T-helper 9 cell (primary cell): ENCODE measurements around the gene ABCA7.
"Not testable (repeated sequence)": the region's sequence is repeated elsewhere in the genome, so short reads cannot be mapped to it uniquely, and the experiment has no call there.

Source experiments
- DNase-seq: peaks from one replicate; pipeline ENCODE4 v3.0.0-alpha.2; 2020

ABCA7 gene

DNA sequence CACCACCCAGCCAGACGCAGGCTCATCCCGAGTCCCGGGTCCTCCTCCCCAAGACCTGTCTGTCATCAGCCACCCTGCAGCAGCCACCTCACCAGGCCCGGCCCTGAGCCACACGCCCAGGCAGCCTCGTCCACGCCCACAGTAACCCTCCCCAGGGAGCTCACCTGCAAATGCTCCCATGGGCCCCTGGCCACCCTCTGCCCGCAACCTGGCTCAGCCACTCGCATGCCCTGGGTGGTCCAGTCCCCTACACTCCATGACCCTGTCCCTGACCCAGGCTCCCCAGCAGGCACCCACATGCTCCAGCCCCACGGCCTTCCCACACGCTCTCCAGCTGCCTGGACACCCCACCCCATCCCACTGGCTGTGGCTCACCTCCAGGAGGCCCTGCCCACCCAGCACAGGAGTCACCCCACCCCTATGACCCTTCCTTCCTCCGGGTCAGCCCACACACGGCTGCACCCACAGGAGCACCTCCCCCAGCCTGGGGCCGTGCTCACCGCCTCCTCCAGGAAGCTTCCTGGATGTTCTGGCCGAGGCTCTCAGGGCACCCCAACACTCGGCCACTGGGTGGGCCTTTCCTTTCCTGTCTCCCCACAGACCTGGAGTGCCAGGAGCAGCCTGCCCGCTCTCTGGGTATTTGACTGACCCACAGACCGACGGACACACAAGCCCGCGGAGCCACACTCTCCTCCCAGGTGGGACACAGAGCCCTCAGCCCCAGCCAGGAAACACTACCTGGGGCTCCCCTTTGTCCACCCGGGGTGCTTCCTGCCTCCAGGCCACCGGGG is 22.6 kb upstream of the ABCA7 start:
- DNase-seq = no peak

GRCh38 chr19:1017906-1018305 is 22.0 kb upstream of the ABCA7 start:
- DNase-seq = no peak

- no peak for DNase-seq
Measured at GRCh38 chr19:1018393-1018792, 21.5 kb upstream of the ABCA7 start.

DNA sequence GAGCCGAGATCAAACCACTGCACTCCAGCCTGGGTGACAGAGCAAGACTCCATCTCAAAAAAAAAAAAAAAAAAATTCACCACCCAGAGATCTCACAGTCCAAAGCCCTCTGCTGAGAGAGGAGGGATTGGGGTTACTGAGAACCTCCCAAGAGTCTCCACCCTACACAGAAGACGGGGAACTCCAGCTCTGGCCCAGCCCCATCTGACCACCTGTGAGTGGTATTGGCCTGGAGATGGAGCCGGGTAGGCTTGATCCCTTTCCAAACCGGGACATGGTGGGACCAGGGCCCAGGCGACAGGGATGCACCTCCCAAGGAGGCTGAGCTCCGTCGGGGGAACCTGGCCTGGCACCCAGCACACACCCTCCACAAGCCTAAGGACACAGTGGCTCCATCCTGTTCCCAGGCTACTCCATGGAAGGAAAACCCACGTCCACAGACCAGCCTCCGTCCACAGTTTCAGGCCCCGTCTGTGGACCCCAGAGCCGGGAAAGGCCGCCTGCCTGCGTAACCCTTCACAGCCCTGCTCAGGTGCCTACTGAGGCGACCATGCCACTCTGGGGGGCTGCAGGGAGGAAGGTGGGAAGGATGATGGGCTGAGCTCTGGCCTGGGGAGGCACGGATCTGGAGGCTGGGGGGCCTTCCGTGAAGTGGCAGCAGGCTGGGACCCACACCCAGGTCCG is 20.8 kb upstream of the ABCA7 start:
- no peak for DNase-seq

DNA sequence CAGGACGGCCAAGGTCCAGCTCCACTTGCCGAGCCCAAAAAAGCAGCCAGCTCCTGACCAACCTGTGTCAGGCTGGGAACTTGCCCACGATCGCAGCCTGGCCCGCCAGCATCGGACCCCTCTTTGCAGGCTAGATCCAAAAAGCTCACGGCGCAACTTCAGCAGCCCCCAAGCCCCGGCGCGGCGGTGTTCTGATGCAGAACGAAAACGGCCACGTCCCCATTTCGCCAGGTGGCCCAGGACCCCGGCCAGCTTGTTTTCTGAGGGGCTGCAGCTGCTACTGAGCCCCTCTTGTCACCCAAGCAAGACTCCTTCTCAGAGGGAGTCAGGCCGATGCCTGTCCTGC is 20.3 kb upstream of the ABCA7 start:
- no peak for DNase-seq

GRCh38 chr19:1019980-1020867 is 19.7 kb upstream of the ABCA7 start:
- peak; percentile 34 for DNase-seq

- peak; percentile 97 for DNase-seq
Measured at GRCh38 chr19:1020868-1021425, 19.0 kb upstream of the ABCA7 start, which contains the start of gene TMEM259. Gene TMEM259, minus strand, starts transcription at chr19:1021123. Its CDS starts 127 bp downstream, at chr19:1020996.

- DNase-seq = not testable (repeated sequence)
Measured at GRCh38 chr19:1023883-1024188, 16.1 kb upstream of the ABCA7 start.

GRCh38 chr19:1025080-1025479 is 14.8 kb upstream of the ABCA7 start:
- DNase-seq = not testable (repeated sequence)

- peak; percentile 55 for DNase-seq
Measured at GRCh38 chr19:1025960-1026782, 13.7 kb upstream of the ABCA7 start, which contains the start of gene CNN2. Gene CNN2, plus strand, starts transcription at chr19:1026608. Its CDS starts 54 bp downstream, at chr19:1026662.

DNA sequence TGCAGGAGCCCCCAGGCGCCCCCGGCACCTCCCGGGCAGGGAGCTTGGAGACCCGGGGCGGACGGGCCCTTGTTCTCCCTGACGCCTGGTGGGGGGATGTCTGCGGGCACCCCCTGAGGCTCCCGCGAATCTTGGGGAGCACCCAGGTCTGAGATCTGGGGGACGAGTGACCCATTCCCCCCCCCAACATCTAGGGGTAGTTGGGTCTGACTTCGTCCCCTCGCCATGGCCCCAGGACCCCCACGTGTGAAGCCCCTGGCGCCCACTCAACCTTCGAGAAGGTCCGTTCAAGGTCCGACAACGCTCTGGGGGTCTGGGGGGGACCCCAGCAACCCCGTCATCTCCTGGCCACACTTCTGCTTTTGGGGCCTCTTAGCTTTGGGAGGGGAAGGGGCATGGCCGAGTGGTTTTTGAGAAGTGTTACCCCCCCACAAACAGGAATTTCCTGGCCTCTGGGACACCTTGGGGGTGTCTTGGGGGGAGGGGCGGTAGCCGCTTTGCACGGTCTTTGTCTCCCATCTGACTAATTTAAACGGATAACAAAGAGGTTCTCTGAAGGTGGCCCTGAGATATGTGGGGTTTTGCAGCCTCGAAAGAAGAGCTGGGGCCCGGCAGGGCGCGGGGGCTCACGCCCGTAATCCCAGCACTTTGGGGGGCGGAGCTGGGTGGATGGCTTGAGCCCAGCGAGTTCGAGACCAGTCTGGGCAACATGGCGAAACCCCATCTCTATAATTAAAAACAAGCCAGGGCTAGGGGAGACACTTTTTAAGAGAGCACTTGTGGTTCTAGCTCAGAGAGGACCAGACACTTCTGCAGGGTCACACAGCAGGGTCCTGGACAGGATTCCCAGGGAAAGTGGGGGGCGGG is 12.9 kb upstream of the ABCA7 start:
- DNase-seq = no peak

GRCh38 chr19:1027650-1028061 is 12.3 kb upstream of the ABCA7 start:
- DNase-seq = no peak

GRCh38 chr19:1028062-1028926 is 11.6 kb upstream of the ABCA7 start:
- peak; percentile 56 for DNase-seq

DNA sequence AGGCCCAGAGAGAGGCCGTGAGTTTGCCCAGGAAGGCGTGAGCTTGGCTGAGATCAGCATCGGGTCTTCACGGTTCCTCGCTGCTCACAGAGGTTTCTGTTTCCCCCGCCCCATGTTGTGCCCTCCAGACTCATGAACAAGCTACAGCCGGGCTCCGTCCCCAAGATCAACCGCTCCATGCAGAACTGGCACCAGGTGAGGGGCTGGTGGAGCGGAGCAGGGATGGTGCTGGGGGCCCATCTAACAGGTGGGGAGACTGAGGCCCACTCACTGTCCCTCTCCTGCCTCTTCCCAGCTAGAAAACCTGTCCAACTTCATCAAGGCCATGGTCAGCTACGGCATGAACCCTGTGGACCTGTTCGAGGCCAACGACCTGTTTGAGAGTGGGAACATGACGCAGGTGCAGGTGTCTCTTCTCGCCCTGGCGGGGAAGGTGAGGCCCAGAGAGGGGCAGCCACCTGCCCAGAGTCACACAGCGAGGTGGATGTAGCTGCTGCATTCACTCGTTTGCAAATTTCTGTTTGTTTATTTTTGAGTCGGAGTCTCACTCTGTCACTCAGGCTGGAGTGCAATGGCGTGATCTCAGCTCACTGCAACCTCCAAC is 7.5 kb upstream of the ABCA7 start:
- DNase-seq = no peak

DNA sequence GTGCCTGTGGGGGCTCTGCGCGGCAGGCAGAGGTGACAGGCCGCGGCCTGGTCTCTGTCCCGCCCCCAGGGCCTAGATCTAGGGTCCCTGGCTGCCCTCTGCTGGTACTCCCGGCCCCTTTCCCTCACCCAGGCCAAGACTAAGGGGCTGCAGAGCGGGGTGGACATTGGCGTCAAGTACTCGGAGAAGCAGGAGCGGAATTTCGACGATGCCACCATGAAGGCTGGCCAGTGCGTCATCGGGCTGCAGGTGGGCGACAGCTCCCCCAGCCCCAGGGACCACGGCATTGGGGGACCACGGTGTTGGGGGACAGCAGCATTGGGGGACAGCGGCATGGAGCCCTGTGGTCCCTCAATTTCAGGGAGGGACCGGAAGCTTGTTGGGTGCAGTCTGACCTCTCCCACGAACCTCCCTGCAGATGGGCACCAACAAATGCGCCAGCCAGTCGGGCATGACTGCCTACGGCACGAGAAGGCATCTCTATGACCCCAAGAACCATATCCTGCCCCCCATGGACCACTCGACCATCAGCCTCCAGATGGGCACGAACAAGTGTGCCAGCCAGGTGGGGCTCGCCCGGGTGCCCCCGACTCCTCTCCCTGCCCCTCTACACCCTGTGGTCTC is 3.8 kb upstream of the ABCA7 start:
- DNase-seq = no peak

GRCh38 chr19:1037621-1038064 is 2.3 kb upstream of the ABCA7 start:
- no peak for DNase-seq

GRCh38 chr19:1038978-1039645 is 795 bp upstream of the ABCA7 start:
- DNase-seq = no peak

GRCh38 chr19:1040476-1041271 is 767 bp downstream of the ABCA7 start:
- peak; percentile 83 for DNase-seq
